ENCODE data around the gene POLR3B.
"Not testable (repeated sequence)": the region's sequence is repeated elsewhere in the genome, so short reads cannot be mapped to it uniquely, and the experiment has no call there.

The POLR3B gene

GRCh38 chr12:106417926-106418910 is 60.7 kb downstream of the POLR3B start:
- no peak for DNase-seq

- no peak for DNase-seq
These were observed 61.4 kb downstream of the POLR3B start for GRCh38 chr12:106418970-106419369.

GRCh38 chr12:106423291-106423690 is 65.7 kb downstream of the POLR3B start:
- DNase-seq: no peak

GRCh38 chr12:106425061-106425702 is 67.6 kb downstream of the POLR3B start:
- DNase-seq: no peak

GRCh38 chr12:106427917-106428316 is 70.4 kb downstream of the POLR3B start:
- no peak for DNase-seq

GRCh38 chr12:106428384-106428783 is 70.8 kb downstream of the POLR3B start:
- no peak for DNase-seq

GRCh38 chr12:106429043-106429552 is 71.5 kb downstream of the POLR3B start:
- DNase-seq: no peak

- DNase-seq: no peak
These were observed 72.1 kb downstream of the POLR3B start for GRCh38 chr12:106429636-106430035.

- DNase-seq: no peak
These were observed 74.4 kb downstream of the POLR3B start for GRCh38 chr12:106431839-106432411.

- no peak for DNase-seq
These were observed 75.5 kb downstream of the POLR3B start for GRCh38 chr12:106433055-106433454.

GRCh38 chr12:106434526-106434925 is 77.0 kb downstream of the POLR3B start:
- no peak for DNase-seq

- DNase-seq: no peak
These were observed 78.6 kb downstream of the POLR3B start for GRCh38 chr12:106436164-106436563.

GRCh38 chr12:106442575-106442974 is 85.0 kb downstream of the POLR3B start:
- no peak for DNase-seq

- DNase-seq: no peak
These were observed 87.5 kb downstream of the POLR3B start for GRCh38 chr12:106445053-106445452.

- no peak for DNase-seq
These were observed 88.4 kb downstream of the POLR3B start for GRCh38 chr12:106445959-106446358.

- DNase-seq: no peak
These were observed 89.0 kb downstream of the POLR3B start for GRCh38 chr12:106446419-106447092.

GRCh38 chr12:106452309-106452708 is 94.8 kb downstream of the POLR3B start:
- no peak for DNase-seq

- no peak for DNase-seq
These were observed 97.6 kb downstream of the POLR3B start for GRCh38 chr12:106455111-106455510.

GRCh38 chr12:106459124-106459523 is 101.6 kb downstream of the POLR3B start:
- no peak for DNase-seq

- DNase-seq: no peak
These were observed 102.0 kb downstream of the POLR3B start for GRCh38 chr12:106459534-106459933.

GRCh38 chr12:106461730-106462129 is 104.2 kb downstream of the POLR3B start:
- DNase-seq: no peak

GRCh38 chr12:106465605-106466004 is 108.1 kb downstream of the POLR3B start:
- not testable (repeated sequence) for DNase-seq

GRCh38 chr12:106475662-106476061 is 118.1 kb downstream of the POLR3B start:
- not testable (repeated sequence) for DNase-seq

Measured in stimulated activated CD4-positive, alpha-beta T cell treated with anti-CD3 and anti-CD28 coated beads, Interleukin-2, amount 100 ng/mL, for 24 hours (primary cell).